HUES64 (cell line): ENCODE measurements around the gene ACOX3.

Experiments
- H3K27ac ChIP-seq: 2 replicates; pipeline ENCODE4 v1.7.0; 2013; ENCODE audit warnings: low read depth, low read length, inconsistent platforms
- H3K27me3 ChIP-seq: 2 replicates; pipeline ENCODE4 v1.6.1; 2013; ENCODE audit warnings: mild to moderate bottlenecking, low read length; ENCODE audit not compliant: insufficient read depth
- H3K36me3 ChIP-seq: 2 replicates; pipeline ENCODE4 v1.6.1; 2013; ENCODE audit warnings: mild to moderate bottlenecking, low read length; ENCODE audit not compliant: insufficient read depth
- H3K4me1 ChIP-seq: 2 replicates; pipeline ENCODE4 v1.6.1; 2013; ENCODE audit warnings: mild to moderate bottlenecking, low read length, moderate library complexity; ENCODE audit not compliant: insufficient read depth
- H3K4me3 ChIP-seq: 2 replicates; pipeline ENCODE4 v1.5.1; 2013; ENCODE audit warnings: mild to moderate bottlenecking, low read length, moderate library complexity
- H3K9ac ChIP-seq: 2 replicates; pipeline ENCODE4 v1.6.1; 2013; ENCODE audit warnings: mild to moderate bottlenecking, low read depth, low read length
- H3K9me3 ChIP-seq: 2 replicates; pipeline ENCODE4 v1.6.1; 2013; ENCODE audit warnings: low read depth, low read length; ENCODE audit not compliant: insufficient read depth
- WGBS: fragments of 150-250, 120-280 bp; methylation state at CpG from one replicate; pipeline ENCODE4 v1.1.7; 2013; ENCODE audit warnings: missing lambda C conversion rate; 5-methylcytosine and 5-hydroxymethylcytosine counted together

Gene ACOX3

GRCh38 chr4:8370106-8370787, 70.3 kb downstream of the ACOX3 start:
- H3K9me3 ChIP-seq, result no peaks in the 10 kb centered on the region
- no peaks in the 10 kb centered on the region for H3K4me1 ChIP-seq
- H3K27me3 ChIP-seq, result no peaks in the 10 kb centered on the region
- H3K27ac ChIP-seq, result no peak overlapping the region
- no peak overlapping the region for H3K9ac ChIP-seq
- no peak overlapping the region for H3K4me3 ChIP-seq
- WGBS, result 95% methylated on average over 16 of the region's 16 CpGs
- H3K36me3 ChIP-seq, result no peaks in the 10 kb centered on the region

DNA sequence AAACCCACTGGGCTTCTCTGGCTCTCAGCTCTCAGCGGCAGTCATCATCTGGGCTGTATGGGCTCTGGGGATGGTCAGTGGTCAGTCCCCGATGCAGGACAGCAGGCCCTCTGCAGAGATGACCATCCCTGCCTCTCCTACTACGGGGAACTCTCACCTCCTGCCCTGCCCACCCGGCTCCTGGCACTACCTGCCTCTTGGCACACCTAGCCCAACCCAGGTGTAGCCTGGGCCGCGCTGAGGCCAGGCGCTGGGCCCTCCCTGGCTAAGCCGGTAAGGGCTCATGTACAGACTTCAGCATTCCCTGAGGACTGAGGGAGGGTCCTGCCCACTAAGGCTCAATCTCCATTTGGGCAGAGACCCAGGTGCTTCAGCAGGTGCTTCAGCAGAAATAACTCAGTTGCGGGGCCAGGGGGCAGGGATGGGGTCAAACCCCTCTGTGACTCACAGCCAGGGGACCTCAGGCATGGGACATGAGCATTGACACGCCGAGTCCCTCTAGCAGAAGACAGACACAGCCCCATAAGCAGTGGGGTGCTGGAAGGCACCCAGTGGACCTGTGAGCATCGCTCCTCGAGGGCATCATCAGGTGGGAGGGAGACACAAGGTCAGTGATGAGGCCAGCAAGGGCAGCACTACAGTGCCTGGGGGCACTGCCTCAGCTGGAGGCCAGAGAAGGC, 71.0 kb downstream of the ACOX3 start:
- H3K9ac ChIP-seq, result no peak overlapping the region
- H3K36me3 ChIP-seq, result no peaks in the 10 kb centered on the region
- no peaks in the 10 kb centered on the region for H3K27me3 ChIP-seq
- no peak overlapping the region for H3K27ac ChIP-seq
- no peak overlapping the region for H3K4me3 ChIP-seq
- H3K4me1 ChIP-seq, result no peaks in the 10 kb centered on the region
- H3K9me3 ChIP-seq, result no peaks in the 10 kb centered on the region
- WGBS, result 94% methylated on average over 13 of the region's 13 CpGs

- no peak overlapping the region for H3K9ac ChIP-seq
- no peaks in the 10 kb centered on the region for H3K36me3 ChIP-seq
- peaks cover 1% of the 10 kb centered on the region; the same call in 1 of the 2 replicates for H3K27me3 ChIP-seq
- H3K9me3 ChIP-seq, result no peaks in the 10 kb centered on the region
- 90% methylated on average over 12 of the region's 12 CpGs for WGBS
- H3K4me1 ChIP-seq, result no peaks in the 10 kb centered on the region
- H3K4me3 ChIP-seq, result no peak overlapping the region
- no peak overlapping the region for H3K27ac ChIP-seq
These were observed 71.5 kb downstream of the ACOX3 start for GRCh38 chr4:8368998-8369397.

DNA sequence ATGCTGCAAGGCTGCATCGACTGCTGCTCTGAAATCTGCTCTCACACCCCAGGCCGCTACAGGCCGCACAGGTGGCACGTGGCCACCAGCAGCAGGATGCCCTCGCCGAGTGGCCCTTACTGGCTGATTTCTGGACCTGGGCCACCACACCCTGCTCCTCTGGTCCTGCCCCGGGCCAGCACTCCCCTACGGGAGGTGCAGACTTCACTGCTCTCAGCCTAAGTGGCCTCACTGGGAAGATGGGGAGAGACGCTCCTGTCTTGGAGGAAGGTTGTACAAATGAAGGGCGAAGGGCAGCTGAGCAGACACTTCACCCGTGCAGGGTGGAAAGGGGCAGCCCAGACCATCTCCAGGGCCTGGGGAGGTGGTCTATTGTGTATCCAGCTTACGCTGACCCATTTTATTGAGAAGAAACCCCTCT, 72.5 kb downstream of the ACOX3 start:
- H3K9me3 ChIP-seq, result 0 out of 2 replicates have a peak, but pooled peaks cover 2% of the 10 kb centered on the region
- H3K36me3 ChIP-seq, result no peaks in the 10 kb centered on the region
- WGBS, result 94% methylated on average over 12 of the region's 12 CpGs
- H3K27me3 ChIP-seq, result peaks cover 10% of the 10 kb centered on the region; the same call in 1 of the 2 replicates
- no peak overlapping the region for H3K9ac ChIP-seq
- no peak overlapping the region for H3K4me3 ChIP-seq
- H3K27ac ChIP-seq, result no peak overlapping the region
- H3K4me1 ChIP-seq, result no peaks in the 10 kb centered on the region

DNA sequence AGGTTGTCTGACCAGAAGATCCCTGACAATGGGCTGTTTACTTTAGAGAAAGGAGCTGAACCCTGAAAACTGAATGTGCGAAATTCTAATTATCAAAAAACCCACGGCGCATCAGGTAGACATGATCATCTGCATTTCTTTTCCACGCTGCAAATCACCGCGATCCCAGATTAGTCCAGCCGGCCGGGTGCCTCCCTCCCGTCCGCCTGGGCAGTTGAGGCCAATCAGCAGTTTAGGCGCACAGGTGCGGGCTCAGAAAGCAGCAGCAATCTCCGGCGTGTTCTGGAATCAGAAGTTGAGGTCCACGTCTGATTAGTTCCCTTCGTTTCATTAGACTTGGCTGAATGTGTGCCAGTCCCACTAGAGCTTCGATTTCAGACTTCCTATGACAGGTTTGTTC, 73.9 kb downstream of the ACOX3 start:
- WGBS, result 91% methylated on average over 17 of the region's 17 CpGs
- Histone ChIP-seq H3K4me1 (no peaks in the 10 kb centered on the region), H3K9ac (no peak overlapping the region)

DNA sequence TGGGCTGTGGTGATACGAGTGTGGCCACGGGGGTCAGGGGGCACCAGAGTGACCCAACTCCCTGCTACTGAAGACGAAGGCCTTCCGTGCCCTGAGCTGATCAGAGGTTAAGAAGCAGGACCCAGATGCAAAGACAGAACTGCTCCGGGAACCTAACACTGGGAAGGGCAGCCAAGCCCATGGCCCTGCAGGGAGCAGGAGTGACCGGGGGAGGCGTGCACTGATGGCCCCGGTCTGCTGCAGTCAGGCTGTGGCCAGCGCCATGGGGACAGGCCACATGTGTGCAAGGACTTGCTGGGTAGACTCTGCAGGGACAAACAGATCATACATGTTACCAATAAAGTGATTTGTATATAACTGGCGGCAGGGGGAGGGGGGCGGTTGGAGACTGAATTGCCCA, 74.6 kb downstream of the ACOX3 start:
- peaks cover 11% of the 10 kb centered on the region for H3K9me3 ChIP-seq
- H3K27ac ChIP-seq, result no peak overlapping the region
- H3K27me3 ChIP-seq, result peaks cover 23% of the 10 kb centered on the region
- no peaks in the 10 kb centered on the region for H3K36me3 ChIP-seq
- WGBS, result 96% methylated on average over 11 of the region's 11 CpGs
- no peaks in the 10 kb centered on the region for H3K4me1 ChIP-seq
- H3K4me3 ChIP-seq, result no peak overlapping the region
- no peak overlapping the region for H3K9ac ChIP-seq

More for the DNA sequence above, 73.9 kb downstream of the ACOX3 start:
- Histone ChIP-seq H3K27me3 (peaks cover 19% of the 10 kb centered on the region; the same call in 1 of the 2 replicates), H3K36me3 (no peaks in the 10 kb centered on the region), H3K4me3 (no peak overlapping the region), H3K27ac (no peak overlapping the region), H3K9me3 (peaks cover 6% of the 10 kb centered on the region)

DNA sequence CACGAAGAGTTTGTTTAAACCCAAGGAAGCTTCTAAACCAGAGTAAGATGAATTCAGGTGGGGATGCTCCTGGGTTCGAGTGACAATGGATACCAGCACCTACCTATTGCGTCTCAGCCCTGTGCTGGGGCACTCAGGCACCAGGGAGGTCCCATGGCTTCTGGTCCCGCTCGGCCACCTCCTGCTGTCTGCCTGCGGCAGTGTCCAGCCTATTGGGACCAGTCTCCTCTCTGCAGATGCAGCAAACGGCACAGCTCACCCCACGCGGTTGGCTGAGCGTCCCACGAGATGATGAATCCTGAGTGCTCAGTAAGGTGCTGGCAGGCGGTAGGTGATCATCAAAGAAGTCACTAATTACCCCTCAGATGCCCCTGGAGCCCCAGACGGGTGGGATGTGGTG, 75.2 kb downstream of the ACOX3 start:
- Histone ChIP-seq H3K9ac (no peak overlapping the region), H3K4me3 (no peak overlapping the region), H3K9me3 (peaks cover 13% of the 10 kb centered on the region), H3K36me3 (no peaks in the 10 kb centered on the region), H3K27ac (no peak overlapping the region), H3K4me1 (no peaks in the 10 kb centered on the region), H3K27me3 (peaks cover 27% of the 10 kb centered on the region)
- WGBS, result 94% methylated on average over 13 of the region's 13 CpGs

- Histone ChIP-seq H3K36me3 (no peaks in the 10 kb centered on the region), H3K27ac (no peak overlapping the region), H3K27me3 (peaks cover 29% of the 10 kb centered on the region), H3K9ac (no peak overlapping the region), H3K9me3 (peaks cover 13% of the 10 kb centered on the region), H3K4me3 (no peak overlapping the region), H3K4me1 (no peaks in the 10 kb centered on the region)
- WGBS, result 94% methylated on average over 12 of the region's 12 CpGs
These were observed 75.6 kb downstream of the ACOX3 start for GRCh38 chr4:8364848-8365350.

- H3K4me1 ChIP-seq, result no peaks in the 10 kb centered on the region
- peaks cover 13% of the 10 kb centered on the region for H3K9me3 ChIP-seq
- H3K4me3 ChIP-seq, result no peak overlapping the region
- 94% methylated on average over 7 of the region's 7 CpGs for WGBS
- peaks cover 37% of the 10 kb centered on the region for H3K27me3 ChIP-seq
- no peaks in the 10 kb centered on the region for H3K36me3 ChIP-seq
- no peak overlapping the region for H3K27ac ChIP-seq
- H3K9ac ChIP-seq, result no peak overlapping the region
These were observed 76.4 kb downstream of the ACOX3 start for GRCh38 chr4:8364141-8364540.

DNA sequence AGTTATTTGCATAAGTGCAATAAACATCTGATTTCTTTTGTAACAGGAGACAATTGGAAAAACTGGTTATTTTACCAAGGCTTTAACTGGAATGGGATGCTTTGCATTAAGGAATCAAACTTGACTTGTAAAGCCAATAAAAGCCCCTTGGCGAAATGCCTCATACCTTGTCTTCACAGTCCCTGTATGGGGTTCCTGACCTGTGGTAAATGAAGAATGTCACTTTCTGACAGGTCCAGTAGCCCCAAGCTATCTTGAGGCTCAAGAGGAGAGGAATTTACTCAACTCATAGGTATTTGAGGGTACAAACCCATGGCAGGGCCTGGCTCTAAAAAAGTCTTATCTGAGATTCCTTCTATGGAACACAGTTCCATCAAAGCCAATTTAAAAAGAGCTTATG, 78.0 kb downstream of the ACOX3 start:
- H3K27me3 ChIP-seq, result peaks cover 40% of the 10 kb centered on the region
- H3K27ac ChIP-seq, result no peak overlapping the region
- H3K4me3 ChIP-seq, result no peak overlapping the region
- 0% methylated on average over 1 of the region's 1 CpG for WGBS
- peaks cover 13% of the 10 kb centered on the region for H3K9me3 ChIP-seq
- H3K4me1 ChIP-seq, result peaks cover 10% of the 10 kb centered on the region
- no peaks in the 10 kb centered on the region for H3K36me3 ChIP-seq
- no peak overlapping the region for H3K9ac ChIP-seq

DNA sequence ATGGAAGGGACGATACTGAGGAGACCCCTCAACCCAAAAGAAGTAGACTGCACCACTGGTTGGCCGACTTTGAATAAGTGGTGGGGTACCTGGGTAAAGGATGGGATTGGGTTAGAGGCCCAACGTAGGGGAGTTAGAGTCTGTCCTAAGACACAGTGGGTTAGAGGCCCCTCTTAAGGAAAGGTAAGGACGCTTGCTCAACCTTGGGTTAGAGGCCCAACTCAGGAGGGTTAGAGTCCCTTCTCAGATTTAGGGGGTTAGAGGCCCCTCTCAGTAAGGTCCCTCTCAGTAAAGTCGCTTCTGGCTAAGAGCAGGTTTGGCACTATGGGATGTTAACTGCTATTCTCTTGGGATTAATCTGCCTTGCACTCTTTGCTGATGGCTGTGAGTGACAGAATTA, 81.3 kb downstream of the ACOX3 start:
- WGBS, result 85% methylated on average over 5 of the region's 5 CpGs
- Histone ChIP-seq H3K4me1 (peaks cover 26% of the 10 kb centered on the region), H3K4me3 (no peak overlapping the region), H3K36me3 (no peaks in the 10 kb centered on the region), H3K9me3 (peaks cover 13% of the 10 kb centered on the region), H3K27ac (no peak overlapping the region), H3K9ac (no peak overlapping the region), H3K27me3 (peaks cover 70% of the 10 kb centered on the region)
